Uterus (tissue), 2 donors: ENCODE results near the gene MINDY3.

ENCODE experiments used
- CTCF ChIP-seq, 4 experiments: fragments of 200-600 bp in 2 of 4; fragments of 450-650 bp in 2 of 4; sonication (generic) in 2 of 4; IDR thresholded peaks; one replicate each; pipeline ENCODE4 v1.5.1; 2016 to 2019; ENCODE audit warnings: antibody characterized with exemption in 4 of 4, mild to moderate bottlenecking in 2 of 4, moderate library complexity in 1 of 4
- POLR2A ChIP-seq, 2 donors: fragments of 450-650 bp; IDR thresholded peaks; one replicate each; pipeline ENCODE4 v1.6.1; 2016; ENCODE audit warnings: antibody characterized with exemption in 2 of 2, mild to moderate bottlenecking in 1 of 2, moderate library complexity in 1 of 2

- TF ChIP-seq CTCF (IDR thresholded peaks at IDR 0.05) (no peak), POLR2A (IDR thresholded peaks at IDR 0.05) (no peak)
Measured at GRCh38 chr10:15745751-15746150, 114.6 kb downstream of the MINDY3 start.
